Mucosa of descending colon (tissue), 3 donors: Measurements from ENCODE around the gene PHACTR1. TPM values are rescaled to one million over a fixed set of nuclear protein-coding genes. Genes with fewer than 3 reads are reported as not detected.

Experiments used
- ATAC-seq: fragments of 200-7000 bp; cut with Tn5 transposase; one replicate; pipeline ENCODE4 v1.9.1; 2020; ENCODE audit warnings: mild to moderate bottlenecking, moderate library complexity
- DNase-seq, 3 donors: peaks; one replicate each; pipeline ENCODE4 v3.0.0-alpha.2; 2020
- H3K36me3 ChIP-seq: fragments of 200-600 bp; one replicate; pipeline ENCODE4 v1.8.0; 2021; ENCODE audit warnings: low read depth, mild to moderate bottlenecking
- H3K4me1 ChIP-seq: fragments of 200-600 bp; one replicate; pipeline ENCODE4 v1.8.0; 2021; ENCODE audit warnings: low read depth, mild to moderate bottlenecking
- H3K4me3 ChIP-seq: fragments of 200-600 bp; one replicate; pipeline ENCODE4 v1.8.0; 2021; ENCODE audit warnings: mild to moderate bottlenecking
- H3K9me3 ChIP-seq: fragments of 200-600 bp; one replicate; pipeline ENCODE4 v1.8.0; 2021; ENCODE audit warnings: mild to moderate bottlenecking
- intact Hi-C, 2 donors: fragments of 100-400 bp; cut with DNase I in 1 of 2; cut with micrococcal nuclease in 1 of 2; formaldehyde crosslinking; loops; one replicate each; pipeline versions ENCODE4 v1.11.0 to v1.11.1; 2022; cut with DNase I, micrococcal nuclease
- total RNA-seq, 3 donors: library from RNA; stranded (reverse); fragmentation: NEBNext Ultra II Directional in 2 of 3; extraction: Animal tissue kit (Norgen Biotek cat#: 25700) in 2 of 3; gene quantifications; one replicate each; pipeline versions ENCODE4 v1.2.1 to v1.2.4, GENCODE V29; 2021 to 2023
- TF ChIP-seq, protein P1 (sequence below): fragments of 200-600 bp; IDR thresholded peaks from one replicate; pipeline ENCODE4 v1.8.0; 2022; ENCODE audit warnings: antibody characterized with exemption, mild to moderate bottlenecking
- donor health status: DM: no; HTN: no; CAD: no; lungs with moderate emphysema.
- donor health status: DM: no; HTN: no; CAD: no.
- donor health status: DM: no; HTN: yes; CAD: no.

PHACTR1 gene
- total RNA-seq, 3 donors from 2014 or later = 2.7 to 4.7 (median 3.1) TPM

GRCh38 chr6:13004601-13005000 is 288.0 kb downstream of the PHACTR1 start:
- no peak for DNase-seq
- no peaks in the 10 kb centered on the region for H3K4me1 ChIP-seq
- TF ChIP-seq, protein P1, sequence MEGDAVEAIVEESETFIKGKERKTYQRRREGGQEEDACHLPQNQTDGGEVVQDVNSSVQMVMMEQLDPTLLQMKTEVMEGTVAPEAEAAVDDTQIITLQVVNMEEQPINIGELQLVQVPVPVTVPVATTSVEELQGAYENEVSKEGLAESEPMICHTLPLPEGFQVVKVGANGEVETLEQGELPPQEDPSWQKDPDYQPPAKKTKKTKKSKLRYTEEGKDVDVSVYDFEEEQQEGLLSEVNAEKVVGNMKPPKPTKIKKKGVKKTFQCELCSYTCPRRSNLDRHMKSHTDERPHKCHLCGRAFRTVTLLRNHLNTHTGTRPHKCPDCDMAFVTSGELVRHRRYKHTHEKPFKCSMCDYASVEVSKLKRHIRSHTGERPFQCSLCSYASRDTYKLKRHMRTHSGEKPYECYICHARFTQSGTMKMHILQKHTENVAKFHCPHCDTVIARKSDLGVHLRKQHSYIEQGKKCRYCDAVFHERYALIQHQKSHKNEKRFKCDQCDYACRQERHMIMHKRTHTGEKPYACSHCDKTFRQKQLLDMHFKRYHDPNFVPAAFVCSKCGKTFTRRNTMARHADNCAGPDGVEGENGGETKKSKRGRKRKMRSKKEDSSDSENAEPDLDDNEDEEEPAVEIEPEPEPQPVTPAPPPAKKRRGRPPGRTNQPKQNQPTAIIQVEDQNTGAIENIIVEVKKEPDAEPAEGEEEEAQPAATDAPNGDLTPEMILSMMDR = no peak
- intact Hi-C loops = no loop called here
- H3K9me3 ChIP-seq = no peaks in the 10 kb centered on the region
- H3K36me3 ChIP-seq = no peaks in the 10 kb centered on the region
- H3K4me3 ChIP-seq = no peak overlapping the region
- ATAC-seq = no peak

DNA sequence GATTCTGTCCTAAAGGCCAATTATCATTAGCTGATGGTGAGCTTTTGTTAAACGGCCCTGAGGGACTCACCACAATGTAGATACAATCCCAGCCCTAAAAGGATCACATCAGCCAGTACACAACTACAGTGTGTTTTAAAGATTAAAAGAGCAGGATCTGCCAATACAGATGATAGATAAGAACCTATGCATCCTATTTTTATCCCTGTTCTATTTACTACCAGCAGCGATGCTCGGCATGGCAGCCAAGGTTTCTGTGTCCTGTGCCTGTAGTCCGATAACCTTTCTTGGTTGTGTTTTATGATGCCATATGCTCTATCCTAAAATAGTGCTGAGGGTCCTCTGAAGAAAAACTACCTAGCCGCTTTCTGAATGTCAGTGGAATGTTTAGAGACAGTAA is 289.4 kb downstream of the PHACTR1 start:
- no peaks in the 10 kb centered on the region for H3K36me3 ChIP-seq
- H3K4me1 ChIP-seq = no peaks in the 10 kb centered on the region
- intact Hi-C loops = no loop called here
- no peaks in the 10 kb centered on the region for H3K9me3 ChIP-seq
- ATAC-seq (no peak), DNase-seq (no peak)
- no peak overlapping the region for H3K4me3 ChIP-seq
- TF ChIP-seq, protein P1 = no peak

GRCh38 chr6:13006578-13007300 is 290.2 kb downstream of the PHACTR1 start:
- H3K4me3 ChIP-seq = no peak overlapping the region
- intact Hi-C loops = no loop called here
- TF ChIP-seq, protein P1 = no peak
- H3K9me3 ChIP-seq = no peaks in the 10 kb centered on the region
- no peak for DNase-seq
- no peaks in the 10 kb centered on the region for H3K4me1 ChIP-seq
- ATAC-seq = no peak
- no peaks in the 10 kb centered on the region for H3K36me3 ChIP-seq

DNA sequence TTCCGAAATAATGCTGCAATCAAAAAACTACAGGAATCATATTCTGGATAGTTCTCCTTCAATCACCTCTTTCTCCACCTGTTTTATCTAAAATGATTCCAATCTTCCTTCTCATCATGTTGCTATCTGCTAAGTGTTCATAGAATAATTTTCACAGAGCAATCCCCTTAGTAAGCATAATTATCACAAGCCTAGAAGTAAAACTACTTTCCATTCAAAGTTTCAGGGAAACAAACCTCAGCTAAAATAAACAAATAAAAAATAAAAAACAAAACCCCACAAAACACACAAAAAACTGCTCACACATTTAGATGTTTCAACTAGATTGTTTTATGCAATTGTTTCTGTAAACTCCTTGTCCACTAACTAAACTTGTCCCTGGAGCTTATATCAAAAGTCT is 291.2 kb downstream of the PHACTR1 start:
- H3K4me3 ChIP-seq = no peak overlapping the region
- H3K36me3 ChIP-seq = no peaks in the 10 kb centered on the region
- TF ChIP-seq, protein P1 = no peak
- no peak for ATAC-seq
- DNase-seq = no peak
- H3K4me1 ChIP-seq = no peaks in the 10 kb centered on the region
- H3K9me3 ChIP-seq = no peaks in the 10 kb centered on the region
- intact Hi-C loops = no loop called here

GRCh38 chr6:13009031-13009430 is 292.5 kb downstream of the PHACTR1 start:
- DNase-seq = no peak
- Histone ChIP-seq H3K4me1 (peaks cover 2% of the 10 kb centered on the region), H3K9me3 (no peaks in the 10 kb centered on the region), H3K4me3 (no peak overlapping the region), H3K36me3 (no peaks in the 10 kb centered on the region)
- no peak for ATAC-seq
- TF ChIP-seq, protein P1 = no peak
- intact Hi-C loops = no loop called here
